IPS-20b (cell line): ENCODE measurements around the gene RNF227.
"Not testable (repeated sequence)": the region's sequence is repeated elsewhere in the genome, so short reads cannot be mapped to it uniquely, and the experiment has no call there.

Experiments used
- H3K27ac ChIP-seq: one replicate; pipeline ENCODE4 v1.5.1; 2013; ENCODE audit warnings: low read length
- H3K27me3 ChIP-seq: 2 replicates; pipeline ENCODE4 v1.6.1; 2013; ENCODE audit warnings: mild to moderate bottlenecking, low read length, inconsistent platforms; ENCODE audit not compliant: insufficient read depth
- H3K36me3 ChIP-seq: 2 replicates; pipeline ENCODE4 v1.6.1; 2013; ENCODE audit warnings: low read depth, mild to moderate bottlenecking, inconsistent platforms, low read length, moderate library complexity; ENCODE audit not compliant: insufficient read depth
- H3K4me1 ChIP-seq: 2 replicates; pipeline ENCODE4 v1.6.1; 2013; ENCODE audit warnings: mild to moderate bottlenecking, control low read depth, inconsistent platforms, low read length, moderate library complexity; ENCODE audit not compliant: insufficient read depth
- H3K4me3 ChIP-seq: 2 replicates; pipeline ENCODE4 v1.5.1; 2013; ENCODE audit warnings: mild to moderate bottlenecking, low read length, inconsistent platforms
- H3K9ac ChIP-seq: 2 replicates; pipeline ENCODE4 v1.6.1; 2013; ENCODE audit warnings: low read depth, mild to moderate bottlenecking, inconsistent platforms, low read length, moderate library complexity
- H3K9me3 ChIP-seq: 2 replicates; pipeline ENCODE4 v1.6.1; 2013; ENCODE audit warnings: mild to moderate bottlenecking, low read depth, low read length, inconsistent platforms; ENCODE audit not compliant: insufficient read depth

RNF227 gene

DNA sequence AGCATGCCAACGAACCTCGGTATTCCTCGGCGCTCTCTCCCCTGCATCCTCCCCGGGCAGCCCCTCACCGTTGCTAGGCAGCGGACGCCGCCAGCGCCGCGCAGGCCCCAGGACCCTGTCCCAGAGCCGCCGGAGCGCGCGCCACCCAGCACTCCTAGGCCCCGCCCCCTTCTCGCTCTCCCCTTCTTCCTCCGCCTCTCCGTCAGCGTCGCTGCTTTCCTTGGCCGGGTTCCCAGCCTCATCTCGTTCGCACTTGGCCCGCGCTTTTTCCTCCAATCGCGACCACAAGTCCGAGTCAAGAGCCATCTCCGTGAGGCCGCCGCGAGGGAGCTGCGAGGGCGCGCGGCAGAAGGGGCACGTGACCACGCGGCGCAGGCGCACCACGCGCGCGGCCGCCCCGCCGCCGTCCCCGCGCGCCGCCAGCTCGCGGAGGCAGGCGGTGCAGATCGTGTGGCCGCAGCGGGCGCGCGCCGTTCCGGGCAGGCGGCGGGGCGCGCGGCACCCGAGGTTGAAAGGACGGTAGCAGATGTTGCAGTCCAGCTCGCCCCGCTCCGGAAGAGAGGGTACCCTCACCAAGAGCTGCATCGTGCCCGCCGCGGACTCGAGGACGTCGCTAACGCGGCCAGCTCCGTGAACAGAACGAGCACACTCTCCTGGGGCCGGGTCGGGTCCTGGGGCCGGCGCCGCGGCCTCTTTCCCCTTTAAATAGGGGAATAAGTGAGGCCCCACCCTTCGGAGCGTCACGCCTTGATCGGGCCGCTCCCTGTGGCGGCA is at the start of gene RNF227:
Gene RNF227, minus strand, starts transcription at position 679 of the 774 bp plus-strand sequence. Its CDS starts 94 bp downstream, at position 585.
- 0 out of 2 replicates have a peak, but pooled peaks cover 4% of the 10 kb centered on the region for H3K36me3 ChIP-seq
- H3K27me3 ChIP-seq = peaks cover 48% of the 10 kb centered on the region
- H3K4me1 ChIP-seq = no peaks in the 10 kb centered on the region; the same call in 1 of the 2 replicates
- H3K27ac ChIP-seq = no peak within 1 kb of the TSS
- peak within 1 kb of the TSS; percentile 74 for H3K4me3 ChIP-seq
- H3K9ac ChIP-seq = no peak within 1 kb of the TSS
- no peaks in the 10 kb centered on the region for H3K9me3 ChIP-seq

DNA sequence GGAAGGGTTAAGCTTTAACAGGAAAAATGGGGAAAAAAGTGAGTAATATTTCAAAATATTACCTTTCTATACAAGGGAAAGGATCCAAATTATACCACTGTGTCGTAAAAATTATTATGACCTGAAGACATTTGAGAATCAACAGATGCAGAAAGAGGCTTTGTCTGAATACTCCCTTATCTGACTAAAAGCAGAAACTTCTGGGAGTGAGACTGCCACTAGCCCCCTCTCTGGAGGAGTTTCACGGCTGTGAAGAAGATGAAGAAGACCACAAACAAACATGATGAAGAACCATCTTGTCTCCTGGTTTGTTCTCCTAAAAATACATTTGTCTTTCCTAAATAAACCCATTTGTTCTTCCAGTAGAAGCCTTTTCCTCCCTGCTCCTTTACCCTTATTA is 45.3 kb upstream of the RNF227 start:
- no peak overlapping the region for H3K9ac ChIP-seq
- no peaks in the 10 kb centered on the region for H3K36me3 ChIP-seq
- no peak overlapping the region for H3K4me3 ChIP-seq
- H3K9me3 ChIP-seq = no peaks in the 10 kb centered on the region
- H3K27me3 ChIP-seq = no peaks in the 10 kb centered on the region; the same call in 1 of the 2 replicates
- H3K27ac ChIP-seq = no peak overlapping the region
- no peaks in the 10 kb centered on the region for H3K4me1 ChIP-seq

DNA sequence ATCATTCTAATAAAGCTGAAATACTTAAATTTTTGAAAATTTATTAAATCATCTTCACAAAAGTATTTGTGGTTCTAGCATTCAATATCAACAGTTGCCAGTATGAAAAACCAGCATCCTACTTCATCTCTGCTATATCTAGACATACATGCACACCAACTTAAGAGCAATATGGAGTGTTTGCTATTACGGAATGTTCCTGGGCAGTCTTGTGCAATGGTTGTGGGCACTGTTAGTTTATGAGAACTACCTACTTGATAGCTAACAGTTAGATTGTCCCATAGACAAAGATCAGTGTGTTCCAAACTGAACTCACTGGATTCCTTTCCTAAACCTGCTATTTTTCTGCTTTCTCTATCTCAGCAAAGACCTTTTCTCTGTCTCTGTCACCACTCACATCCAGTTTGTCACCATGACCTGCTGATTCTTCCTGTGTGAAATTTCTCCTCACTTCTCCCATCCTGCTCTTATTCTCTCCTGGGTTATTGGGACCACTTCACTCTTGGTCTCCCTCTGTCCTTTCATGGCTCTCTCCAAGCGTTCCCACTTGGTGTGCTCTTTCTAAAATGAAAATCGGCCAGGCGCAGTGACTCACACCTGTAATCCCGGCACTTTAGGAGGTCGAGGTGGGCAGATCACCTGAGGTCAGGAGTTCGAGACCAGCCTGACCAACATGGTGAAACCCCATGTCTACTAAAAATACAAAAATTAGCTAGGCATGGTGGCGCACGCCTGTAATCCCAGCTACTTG is 43.6 kb upstream of the RNF227 start:
- Histone ChIP-seq H3K9me3 (no peaks in the 10 kb centered on the region), H3K9ac (no peak overlapping the region), H3K4me3 (no peak overlapping the region), H3K4me1 (no peaks in the 10 kb centered on the region), H3K27ac (no peak overlapping the region), H3K36me3 (no peaks in the 10 kb centered on the region), H3K27me3 (no peaks in the 10 kb centered on the region; the same call in 1 of the 2 replicates)

DNA sequence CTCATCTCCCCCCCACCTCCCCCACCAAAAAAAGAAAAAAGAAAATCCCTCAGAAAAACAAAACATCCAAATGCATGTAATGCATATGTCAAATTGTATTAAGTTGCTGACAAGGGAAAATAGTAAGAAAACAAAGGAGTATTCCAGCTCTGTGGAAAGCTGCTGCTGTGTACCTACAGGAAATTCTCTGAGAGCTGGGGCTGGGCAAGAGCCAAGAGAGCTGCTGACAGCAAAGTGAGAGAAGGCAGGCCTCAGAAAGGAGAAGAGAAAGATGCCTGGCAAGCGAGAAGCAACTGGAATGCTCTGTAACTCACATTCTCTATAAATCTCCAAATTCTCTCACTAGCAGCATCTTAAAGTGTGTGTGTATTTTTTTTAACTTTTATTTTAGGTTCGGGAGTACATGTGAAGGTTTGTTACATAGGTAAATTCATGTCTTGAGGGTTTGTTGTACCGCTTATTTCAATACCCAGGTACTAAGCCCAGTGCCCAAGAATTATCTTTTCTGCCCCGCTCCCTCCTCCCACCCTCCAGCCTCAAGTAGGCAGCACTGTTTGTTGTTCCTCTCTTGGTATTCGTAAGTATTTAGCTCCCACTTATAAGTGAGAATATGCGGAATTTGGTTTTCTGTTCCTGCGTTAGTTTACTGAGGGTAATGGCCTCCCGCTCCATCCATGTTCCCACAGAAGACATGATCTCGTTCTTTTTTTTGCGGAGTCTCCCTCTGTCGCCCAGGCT is 40.3 kb upstream of the RNF227 start:
- Histone ChIP-seq H3K4me1 (no peaks in the 10 kb centered on the region), H3K4me3 (no peak overlapping the region), H3K9me3 (no peaks in the 10 kb centered on the region), H3K27me3 (no peaks in the 10 kb centered on the region; the same call in 1 of the 2 replicates), H3K27ac (no peak overlapping the region), H3K36me3 (no peaks in the 10 kb centered on the region), H3K9ac (no peak overlapping the region)

DNA sequence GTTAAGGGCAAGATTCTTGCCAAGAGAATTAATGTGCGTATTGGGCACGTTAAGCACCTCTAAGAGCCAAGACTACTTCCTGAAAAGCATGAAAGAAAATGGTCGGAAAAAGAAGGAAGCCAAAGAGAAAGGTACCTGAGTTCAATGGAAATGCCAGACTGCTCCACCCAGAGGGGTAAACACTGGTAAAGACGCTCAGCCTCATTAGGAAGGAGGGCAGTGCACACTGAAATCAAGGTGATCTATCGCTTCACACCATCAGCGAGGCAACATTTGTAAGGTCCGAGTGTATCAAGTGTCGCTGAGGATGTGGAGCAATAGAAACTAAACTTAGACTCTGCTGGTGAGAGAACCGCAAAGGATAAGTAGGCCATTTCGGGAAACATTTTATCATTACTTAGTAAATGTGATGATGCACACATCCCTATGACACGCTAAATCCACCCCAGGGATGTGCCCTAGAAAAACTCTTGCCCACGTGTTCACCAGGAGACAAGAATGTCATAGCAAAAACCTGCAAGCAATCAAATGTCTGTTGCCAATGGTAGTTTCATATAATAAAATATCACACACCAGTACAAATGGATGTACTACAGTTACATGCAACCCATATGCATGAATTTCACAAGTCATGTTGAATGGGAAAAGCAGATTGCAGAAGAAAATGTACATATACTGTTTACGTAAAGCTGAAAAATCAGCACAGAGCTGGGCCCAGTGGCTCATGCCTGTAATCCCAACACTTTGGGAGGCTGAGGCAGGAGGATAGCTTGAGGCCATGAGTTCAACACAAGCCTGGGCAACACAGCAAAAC is 39.5 kb upstream of the RNF227 start:
- Histone ChIP-seq H3K36me3 (no peaks in the 10 kb centered on the region), H3K9ac (no peak overlapping the region), H3K27me3 (no peaks in the 10 kb centered on the region), H3K27ac (no peak overlapping the region), H3K9me3 (no peaks in the 10 kb centered on the region), H3K4me3 (no peak overlapping the region), H3K4me1 (no peaks in the 10 kb centered on the region)

DNA sequence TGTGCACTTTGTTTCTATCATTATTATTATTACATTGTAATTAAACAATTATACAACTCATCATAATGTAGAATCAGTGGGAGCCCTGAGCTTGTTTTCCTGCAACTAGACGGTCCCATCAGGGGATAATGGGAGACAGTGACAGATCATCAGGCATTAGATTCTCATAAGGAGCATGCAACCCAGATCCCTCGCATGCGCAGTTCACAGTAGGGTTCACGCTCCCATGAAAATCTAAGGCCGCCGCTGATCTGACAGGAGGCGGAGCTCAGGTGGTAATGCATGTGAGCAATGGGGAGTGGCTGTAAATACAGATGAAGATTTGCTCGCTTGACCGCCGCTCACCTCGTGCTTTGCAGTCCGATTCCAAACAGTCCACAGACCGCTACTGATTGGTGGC is 37.2 kb upstream of the RNF227 start:
- not testable (repeated sequence) for H3K9ac ChIP-seq, H3K27me3 ChIP-seq, H3K4me3 ChIP-seq, H3K9me3 ChIP-seq, H3K4me1 ChIP-seq, H3K27ac ChIP-seq
- peaks cover 20% of the 10 kb centered on the region for H3K36me3 ChIP-seq

DNA sequence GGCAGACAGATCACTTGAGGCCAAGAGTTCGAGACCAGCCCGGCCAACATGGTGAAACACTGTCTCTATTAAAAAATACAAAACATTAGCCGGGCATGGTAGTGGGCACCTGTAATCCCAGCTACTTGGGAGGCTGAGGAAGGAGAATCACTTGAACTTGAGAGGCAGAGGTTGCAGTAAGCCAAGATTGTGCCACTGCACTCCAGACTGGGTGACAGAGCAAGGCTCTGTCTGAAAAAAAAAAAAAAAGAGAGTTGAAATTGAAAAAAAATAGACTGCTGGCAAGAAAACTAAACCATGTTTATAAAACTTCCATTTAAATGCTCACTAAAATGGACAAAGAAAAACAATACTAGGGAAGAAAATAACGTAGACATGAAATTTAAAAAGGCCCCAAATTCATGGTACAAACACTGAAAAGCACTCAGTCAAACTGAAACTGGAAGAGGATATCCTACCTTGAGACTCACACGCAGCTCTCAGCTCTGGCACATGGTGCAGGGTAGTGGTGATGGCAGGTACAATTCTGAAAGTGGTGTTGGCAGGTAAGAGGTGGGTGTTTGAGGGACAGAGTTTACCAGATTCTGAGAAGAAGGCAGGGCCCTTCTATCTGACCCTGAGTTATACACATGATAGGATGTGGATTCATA is 35.2 kb upstream of the RNF227 start:
- Histone ChIP-seq H3K9ac (no peak overlapping the region), H3K9me3 (no peaks in the 10 kb centered on the region), H3K27ac (no peak overlapping the region), H3K4me1 (no peaks in the 10 kb centered on the region), H3K4me3 (no peak overlapping the region), H3K36me3 (peaks cover 37% of the 10 kb centered on the region), H3K27me3 (no peaks in the 10 kb centered on the region)

DNA sequence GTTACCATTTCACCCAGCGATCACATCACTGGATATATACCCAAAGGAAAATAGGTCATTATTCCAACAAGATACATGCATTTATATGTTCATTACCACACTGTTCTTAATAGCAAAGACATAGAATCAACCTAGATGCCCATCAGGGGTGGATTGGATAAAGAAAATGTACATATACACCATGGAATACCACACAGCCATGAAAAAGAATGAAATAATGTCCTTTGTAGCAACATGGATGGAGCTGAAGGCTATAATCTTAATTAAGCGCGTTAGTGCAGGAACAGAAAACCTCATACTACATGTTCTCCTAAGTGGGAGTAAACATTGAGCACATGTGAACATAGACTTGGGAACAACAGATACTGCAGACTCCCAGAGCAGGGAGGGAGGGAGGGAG is 34.5 kb upstream of the RNF227 start:
- Histone ChIP-seq H3K27me3 (no peaks in the 10 kb centered on the region), H3K9me3 (no peaks in the 10 kb centered on the region), H3K9ac (no peak overlapping the region), H3K4me1 (no peaks in the 10 kb centered on the region), H3K36me3 (peaks cover 44% of the 10 kb centered on the region), H3K27ac (no peak overlapping the region), H3K4me3 (no peak overlapping the region)

DNA sequence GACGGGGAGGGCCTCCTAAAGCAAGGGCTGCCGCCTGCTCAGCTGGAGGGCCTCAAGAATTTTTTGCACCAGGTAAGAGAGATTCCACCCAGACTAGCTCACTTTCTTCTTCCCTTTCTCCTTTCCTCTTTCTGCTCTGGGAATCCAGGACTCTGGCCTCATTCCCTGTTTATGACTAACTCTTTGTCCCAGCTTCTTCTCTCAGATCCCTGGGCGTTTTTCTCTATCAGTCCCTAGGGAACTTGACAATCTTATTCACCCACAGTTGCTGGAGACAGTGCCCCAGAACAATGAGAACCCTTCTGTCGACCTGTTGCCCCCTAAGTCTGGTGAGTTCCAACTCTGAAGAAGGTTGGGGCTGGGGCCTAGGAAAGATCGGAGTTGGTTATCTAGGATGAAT is 31.6 kb upstream of the RNF227 start:
- no peak overlapping the region for H3K9ac ChIP-seq
- H3K27ac ChIP-seq = no peak overlapping the region
- no peaks in the 10 kb centered on the region for H3K9me3 ChIP-seq
- H3K4me3 ChIP-seq = no peak overlapping the region
- H3K27me3 ChIP-seq = no peaks in the 10 kb centered on the region
- H3K36me3 ChIP-seq = peaks cover 68% of the 10 kb centered on the region
- H3K4me1 ChIP-seq = no peaks in the 10 kb centered on the region

DNA sequence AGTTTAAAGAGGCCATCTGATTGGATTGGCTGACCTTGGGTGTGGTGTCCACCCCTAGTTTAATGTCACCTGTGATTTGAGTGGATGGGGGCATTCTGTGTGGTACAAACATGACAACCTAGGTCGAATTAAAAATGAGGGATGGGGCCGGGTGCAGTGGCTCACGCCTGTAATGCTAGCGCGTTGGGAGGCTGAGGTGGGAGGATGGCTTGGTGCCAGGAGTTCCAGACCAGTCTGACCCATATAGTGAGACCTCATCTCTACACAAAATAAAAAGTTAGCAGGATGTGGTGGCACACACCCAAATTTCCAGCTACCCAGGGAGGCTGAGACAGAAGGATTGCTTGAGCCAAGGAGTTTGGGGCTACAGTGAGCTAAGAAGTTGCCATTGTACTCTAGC is 30.4 kb upstream of the RNF227 start:
- no peak overlapping the region for H3K27ac ChIP-seq
- peaks cover 71% of the 10 kb centered on the region for H3K36me3 ChIP-seq
- no peaks in the 10 kb centered on the region for H3K27me3 ChIP-seq
- no peak overlapping the region for H3K4me3 ChIP-seq
- no peaks in the 10 kb centered on the region for H3K4me1 ChIP-seq
- no peak overlapping the region for H3K9ac ChIP-seq
- no peaks in the 10 kb centered on the region for H3K9me3 ChIP-seq

DNA sequence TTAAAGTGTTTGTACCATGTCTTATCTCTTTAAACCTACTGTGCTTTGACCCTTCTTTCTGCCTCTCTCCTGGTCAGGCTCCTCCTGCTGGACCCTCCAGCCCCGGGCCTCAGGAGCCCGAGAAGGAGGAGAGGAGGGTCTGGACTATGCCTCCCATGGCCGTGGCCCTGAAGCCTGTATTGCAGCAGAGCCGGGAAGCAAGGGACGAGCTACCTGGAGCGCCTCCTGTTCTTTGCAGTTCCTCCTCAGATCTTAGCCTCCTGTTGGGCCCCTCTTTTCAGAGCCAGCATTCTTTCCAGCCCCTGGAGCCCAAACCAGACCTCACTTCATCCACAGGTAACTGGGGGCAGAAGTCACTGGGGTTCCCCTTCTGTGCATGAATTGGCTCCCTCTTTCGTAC is 29.6 kb upstream of the RNF227 start:
- no peak overlapping the region for H3K9ac ChIP-seq
- H3K36me3 ChIP-seq = peaks cover 79% of the 10 kb centered on the region
- no peaks in the 10 kb centered on the region for H3K27me3 ChIP-seq
- no peaks in the 10 kb centered on the region for H3K9me3 ChIP-seq
- no peak overlapping the region for H3K4me3 ChIP-seq
- no peak overlapping the region for H3K27ac ChIP-seq
- H3K4me1 ChIP-seq = no peaks in the 10 kb centered on the region
